ENCODE results near the gene ACLY. TPM values are rescaled to one million over a fixed set of nuclear protein-coding genes. Genes with fewer than 3 reads are reported as not detected.

ACLY gene
- total and polyA plus RNA-seq, 10 of the 15 experiments (the other 5 are each of a cell fraction or from before 2014, with no cell fraction given): 32.6 to 224 (median 114) TPM

- no peak for TF ChIP-seq E4F1 (IDR thresholded peaks at IDR 0.05; ENCODE audit: borderline replicate concordance, partially characterized antibody)
These were observed 11.6 kb downstream of the ACLY start (continued) for GRCh38 chr17:41907185-41907556.

DNA sequence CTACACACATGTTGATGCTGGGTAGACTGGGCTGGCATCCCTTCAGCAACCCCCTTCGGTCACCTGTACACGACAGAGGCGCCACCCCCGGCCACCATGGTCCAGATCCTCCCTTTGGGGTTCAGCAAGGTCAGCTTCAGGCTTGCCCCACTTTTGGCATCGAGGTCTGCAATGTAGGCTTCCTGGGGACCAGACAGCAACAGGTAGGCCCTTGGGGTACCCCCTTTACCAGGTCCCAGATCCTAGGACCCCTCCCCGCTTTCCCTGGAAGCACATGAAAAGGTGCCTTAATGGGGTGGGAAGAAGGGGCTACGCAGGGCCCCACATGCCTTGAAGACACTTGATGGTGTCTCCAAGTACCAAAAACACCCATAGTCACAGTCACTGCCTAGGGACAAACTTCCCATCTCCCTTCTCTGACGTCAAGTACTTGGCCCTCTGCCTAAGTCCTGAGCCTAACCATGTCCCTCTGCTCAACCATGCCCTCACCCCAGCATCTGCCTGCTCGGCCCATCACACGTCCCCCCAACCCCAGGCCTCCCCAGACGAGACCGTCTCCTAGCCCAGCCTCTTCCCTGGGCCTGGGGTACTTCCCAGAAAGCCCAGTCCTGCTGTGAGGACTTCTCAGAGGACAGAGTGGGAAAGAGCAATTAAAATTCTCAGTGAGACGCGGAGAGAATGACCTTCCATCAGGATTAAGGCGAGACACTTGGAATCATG is 12.1 kb downstream of the ACLY start:
- no peaks in the 10 kb centered on the region for H3K79me2 ChIP-seq (ENCODE audit: control insufficient read depth, insufficient read depth, low read length)

More for the DNA sequence above, 12.1 kb downstream of the ACLY start:
- no peak overlapping the region for H3K9ac ChIP-seq (ENCODE audit: control insufficient read depth, insufficient read depth, low read length)
- CTCF ChIA-PET: no interaction called here
- no peak overlapping the region for H3K4me2 ChIP-seq (ENCODE audit: control insufficient read depth, insufficient read depth)
- SMC1A ChIA-PET (ENCODE audit: uncharacterized antibody, unreplicated experiment): interaction anchor here (0.6 kb wide), 1 partner anchor 138 kb away, joined by 3 read pairs; no protein-coding TSS in a partner anchor
- no peak for FAIRE-seq
- RAD21 ChIA-PET (ENCODE audit: unreplicated experiment): no interaction called here
- WGBS (ENCODE audit: insufficient coverage, insufficient replicate concordance, low lambda C conversion rate, missing lambda C conversion rate): 95% methylated on average over 15 of the region's 15 CpGs
- no peaks in the 10 kb centered on the region for H4K20me1 ChIP-seq (ENCODE audit: control insufficient read depth, insufficient read depth)
- H3K4me1 ChIP-seq (ENCODE audit: control insufficient read depth, insufficient read depth, low read length): no peaks in the 10 kb centered on the region
- H3K4me3 ChIP-seq: no peak overlapping the region
- TF ChIP-seq RCOR1 (conservative IDR thresholded peaks at IDR 0.05; ENCODE audit: low read depth, low read length) (no peak), SMAD5 (IDR thresholded peaks at IDR 0.05; ENCODE audit: low read depth) (no peak), JUNB (IDR thresholded peaks at IDR 0.05) (no peak), NFXL1 (IDR thresholded peaks at IDR 0.05; ENCODE audit: borderline replicate concordance) (no peak), NFYB (IDR thresholded peaks at IDR 0.05; ENCODE audit: insufficient read depth, low read depth, low read length) (no peak), SMC3 (IDR thresholded peaks at IDR 0.05; ENCODE audit: borderline replicate concordance, low read length) (no peak)
- no peak for ATAC-seq
- intact Hi-C loops (cut with micrococcal nuclease; ENCODE audit: unreplicated experiment) (no loop called here), in situ Hi-C loops (cut with MboI) (no loop called here)
- peaks cover 47% of the 10 kb centered on the region in 2 experiments for H3K36me3 ChIP-seq (ENCODE audit: control insufficient read depth in 2 of 2, insufficient read depth in 2 of 2, low read length in 1 of 2)
- BruUV-seq (replicated peaks): no TSS peak
- DNase-seq (ENCODE audit: low read depth, low spot score): no peak
- H2AFZ ChIP-seq (ENCODE audit: control insufficient read depth, low read depth, low read length): no peak overlapping the region
- POLR2A ChIA-PET: interaction anchor here (0.6 to 0.7 kb wide), 2 partner anchors 11 to 1461 kb away, joined by 4 to 7 read pairs; no protein-coding TSS in a partner anchor
- no peak overlapping the region for H3K27ac ChIP-seq (ENCODE audit: control insufficient read depth, insufficient read depth)
- no peaks in the 10 kb centered on the region for H3K9me3 ChIP-seq (replicated peaks; ENCODE audit: control insufficient read depth, insufficient read depth, low read length)
- no peaks in the 10 kb centered on the region for H3K27me3 ChIP-seq (replicated peaks in 1 of 2; ENCODE audit: control insufficient read depth in 2 of 2, insufficient read depth in 2 of 2, low read length in 1 of 2)

Measured in GM12878 (cell line).